CD14-positive monocyte (primary cell): ENCODE data around the gene SMC1A. TPM values are rescaled to one million over a fixed set of nuclear protein-coding genes. Genes with fewer than 3 reads are reported as not detected.
A peak's percentile ranks its signal among the peaks of the same experiment; 100 is the strongest.

ENCODE experiments used
- DNase-seq, 3 donors: peaks; one replicate each; pipeline ENCODE4 v3.0.0-alpha.2; 2011 to 2022
- H2AFZ ChIP-seq: 2 replicates; pipeline ENCODE4 v1.6.0; 2012; ENCODE audit warnings: mild to moderate bottlenecking, low read depth, low read length, inconsistent platforms; ENCODE audit not compliant: insufficient read depth, poor library complexity, severe bottlenecking
- H3K27ac ChIP-seq, 2 donors: 1 replicate in 1 of 2; 2 replicates in 1 of 2; pipeline ENCODE4 v1.5.1; 2012 to 2013; ENCODE audit warnings: low read length in 2 of 2, control low read depth in 1 of 2, inconsistent platforms in 1 of 2, low read depth in 1 of 2, mild to moderate bottlenecking in 1 of 2
- H3K27me3 ChIP-seq, 2 donors: one replicate each; pipeline versions ENCODE4 v1.6.0 to v1.6.1; 2011 to 2013; ENCODE audit warnings: low read length in 2 of 2; ENCODE audit not compliant: control insufficient read depth in 2 of 2, insufficient read depth in 2 of 2
- H3K36me3 ChIP-seq, 2 donors: replicated peaks in 1 of 2; 1 replicate in 1 of 2; 2 replicates in 1 of 2; pipeline versions ENCODE4 v1.5.1 to v1.6.1; 2012 to 2013; ENCODE audit warnings: low read length in 2 of 2, control low read depth in 1 of 2, inconsistent platforms in 1 of 2, mild to moderate bottlenecking in 1 of 2; ENCODE audit not compliant: insufficient read depth in 2 of 2, control insufficient read depth in 1 of 2
- H3K4me1 ChIP-seq, 2 donors: 1 replicate in 1 of 2; 2 replicates in 1 of 2; pipeline versions ENCODE4 v1.5.1 to v1.6.1; 2012 to 2013; ENCODE audit warnings: low read length in 2 of 2, control low read depth in 1 of 2, inconsistent platforms in 1 of 2, mild to moderate bottlenecking in 1 of 2, moderate library complexity in 1 of 2; ENCODE audit not compliant: insufficient read depth in 2 of 2, control insufficient read depth in 1 of 2
- H3K4me2 ChIP-seq: replicated peaks from 2 replicates; pipeline ENCODE3; 2012; ENCODE audit warnings: low read length, moderate library complexity, mild to moderate bottlenecking; ENCODE audit not compliant: poor library complexity, severe bottlenecking; ENCODE audit errors: extremely low read depth
- H3K4me3 ChIP-seq, 3 experiments: fragments of 200-600 bp in 1 of 3; sonication (generic) in 1 of 3; replicated peaks in 1 of 3; 1 replicate in 2 of 3; 2 replicates in 1 of 3; pipeline ENCODE4 v1.5.1; 2011 to 2013; ENCODE audit warnings: low read length in 3 of 3, mild to moderate bottlenecking in 3 of 3, control low read depth in 2 of 3, low read depth in 2 of 3, inconsistent platforms in 1 of 3, moderate library complexity in 1 of 3
- H3K79me2 ChIP-seq: 2 replicates; pipeline ENCODE4 v1.6.0; 2012; ENCODE audit warnings: mild to moderate bottlenecking, control low read depth, inconsistent platforms, low read length, moderate library complexity; ENCODE audit not compliant: insufficient read depth
- H3K9ac ChIP-seq: 2 replicates; pipeline ENCODE4 v1.6.0; 2017; ENCODE audit warnings: low read length, mild to moderate bottlenecking; ENCODE audit not compliant: insufficient read depth, poor library complexity, severe bottlenecking
- H3K9me3 ChIP-seq, 2 donors: replicated peaks in 1 of 2; 1 replicate in 1 of 2; 2 replicates in 1 of 2; pipeline versions ENCODE4 v1.5.1 to v1.6.1; 2012 to 2013; ENCODE audit warnings: low read length in 2 of 2, control low read depth in 1 of 2; ENCODE audit not compliant: control insufficient read depth in 1 of 2, insufficient read depth in 1 of 2
- H4K20me1 ChIP-seq: 2 replicates; pipeline ENCODE4 v1.6.0; 2012; ENCODE audit warnings: mild to moderate bottlenecking, low read length, control low read depth, moderate library complexity; ENCODE audit not compliant: insufficient read depth
- H3K27ac Mint-ChIP-seq, 7 donors: one replicate each; pipeline ENCODE4 v1.8.0; 2020; ENCODE audit warnings: mild to moderate bottlenecking in 7 of 7, mixed read lengths in 7 of 7, moderate library complexity in 6 of 7, inconsistent platforms in 2 of 7
- H3K27me3 Mint-ChIP-seq, 3 donors: one replicate each; pipeline ENCODE4 v1.8.0; 2021 to 2022; ENCODE audit warnings: low read depth in 3 of 3, mild to moderate bottlenecking in 3 of 3, mixed read lengths in 3 of 3, moderate library complexity in 3 of 3, inconsistent platforms in 1 of 3
- H3K36me3 Mint-ChIP-seq, 2 donors: one replicate each; pipeline ENCODE4 v1.8.0; 2020; ENCODE audit warnings: mixed read lengths in 2 of 2, inconsistent platforms in 1 of 2, mild to moderate bottlenecking in 1 of 2
- H3K4me1 Mint-ChIP-seq: one replicate; pipeline ENCODE4 v1.8.0; 2020; ENCODE audit warnings: mild to moderate bottlenecking, mixed read lengths
- H3K4me3 Mint-ChIP-seq, 2 donors: one replicate each; pipeline ENCODE4 v1.8.0; 2020; ENCODE audit warnings: mild to moderate bottlenecking in 2 of 2, mixed read lengths in 2 of 2, moderate library complexity in 1 of 2
- H3K9me3 Mint-ChIP-seq, 7 donors: one replicate each; pipeline ENCODE4 v1.8.0; 2020 to 2022; ENCODE audit warnings: mixed read lengths in 7 of 7, mild to moderate bottlenecking in 6 of 7, moderate library complexity in 6 of 7, inconsistent platforms in 2 of 7
- WGBS: methylation state at CpG from one replicate; pipeline ENCODE4 v1.1.5; 2013; ENCODE audit warnings: missing lambda C conversion rate; ENCODE audit not compliant: insufficient coverage; 5-methylcytosine and 5-hydroxymethylcytosine counted together
- intact Hi-C, 2 donors: fragments of 100-400 bp; cut with micrococcal nuclease; formaldehyde crosslinking; loops; one replicate each; pipeline versions ENCODE4 v1.15.0 to v1.15.1; 2023
- polyA plus RNA-seq, 3 donors: library from polyadenylated mRNA; depleted of rRNA in 1 of 3; unstranded in 2 of 3; stranded (reverse) in 1 of 3; fragments of 300-500 nt in 2 of 3; fragments of >200 nt in 1 of 3; fragmentation: Illumina TruSeq in 2 of 3; gene quantifications; 1 replicate in 2 of 3; 2 replicates in 1 of 3; pipeline ENCODE4 v1.2.3, GENCODE V29; 2012 to 2021
- TF ChIP-seq, protein P1 (sequence below): fragments of 200-600 bp; IDR thresholded peaks from one replicate; pipeline ENCODE4 v1.8.0; 2022; ENCODE audit warnings: antibody characterized with exemption, mild to moderate bottlenecking

SMC1A gene
- polyA plus RNA-seq, 3 donors = 25.5 to 53.2 (median 25.6) TPM

DNA sequence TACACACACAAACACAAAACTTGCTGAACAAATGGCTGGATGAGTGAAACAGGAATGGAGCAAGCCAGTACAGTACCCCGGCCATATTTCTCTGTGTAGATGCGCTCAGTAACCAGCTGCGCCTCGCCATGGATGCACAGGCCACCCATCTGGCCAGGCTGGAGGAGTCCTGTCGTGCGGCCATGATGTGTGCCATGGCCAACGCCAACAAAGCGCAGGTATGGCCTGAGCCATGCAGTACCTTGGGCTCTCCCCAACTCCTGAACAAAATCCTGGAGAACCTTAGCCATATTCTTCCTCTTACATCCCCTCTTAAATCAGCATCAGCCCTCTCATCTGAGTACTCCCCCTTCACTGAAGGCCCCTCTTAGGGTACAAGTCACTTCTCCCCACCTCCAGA lies 7.3 kb upstream of the SMC1A start:
- Histone ChIP-seq H3K4me2 (no peak overlapping the region), H2AFZ (no peak overlapping the region), H3K4me3 (no peak overlapping the region), H3K9me3 (no peaks in the 10 kb centered on the region), H3K27ac (no peak overlapping the region), H4K20me1 (no peaks in the 10 kb centered on the region), H3K36me3 (peaks cover 25 to 42% of the 10 kb centered on the region in 2 donors), H3K4me1 (peaks cover 12 to 16% of the 10 kb centered on the region in 2 donors), H3K9ac (no peak overlapping the region), H3K79me2 (peaks cover 9% of the 10 kb centered on the region), H3K27me3 (no peaks in the 10 kb centered on the region)
- WGBS = 100% methylated on average over 6 of the region's 8 CpGs
- Mint-ChIP-seq H3K36me3 (peaks cover 28 to 34% of the 10 kb centered on the region in 2 donors), H3K27me3 (peaks cover 0 to 43% (median 0%) of the 10 kb centered on the region in 3 donors), H3K9me3 (peaks cover 0 to 7% (median 0%) of the 10 kb centered on the region in 7 donors), H3K4me1 (peaks cover 11% of the 10 kb centered on the region), H3K27ac (no peak overlapping the region), H3K4me3 (no peak overlapping the region)
- TF ChIP-seq, protein P1, sequence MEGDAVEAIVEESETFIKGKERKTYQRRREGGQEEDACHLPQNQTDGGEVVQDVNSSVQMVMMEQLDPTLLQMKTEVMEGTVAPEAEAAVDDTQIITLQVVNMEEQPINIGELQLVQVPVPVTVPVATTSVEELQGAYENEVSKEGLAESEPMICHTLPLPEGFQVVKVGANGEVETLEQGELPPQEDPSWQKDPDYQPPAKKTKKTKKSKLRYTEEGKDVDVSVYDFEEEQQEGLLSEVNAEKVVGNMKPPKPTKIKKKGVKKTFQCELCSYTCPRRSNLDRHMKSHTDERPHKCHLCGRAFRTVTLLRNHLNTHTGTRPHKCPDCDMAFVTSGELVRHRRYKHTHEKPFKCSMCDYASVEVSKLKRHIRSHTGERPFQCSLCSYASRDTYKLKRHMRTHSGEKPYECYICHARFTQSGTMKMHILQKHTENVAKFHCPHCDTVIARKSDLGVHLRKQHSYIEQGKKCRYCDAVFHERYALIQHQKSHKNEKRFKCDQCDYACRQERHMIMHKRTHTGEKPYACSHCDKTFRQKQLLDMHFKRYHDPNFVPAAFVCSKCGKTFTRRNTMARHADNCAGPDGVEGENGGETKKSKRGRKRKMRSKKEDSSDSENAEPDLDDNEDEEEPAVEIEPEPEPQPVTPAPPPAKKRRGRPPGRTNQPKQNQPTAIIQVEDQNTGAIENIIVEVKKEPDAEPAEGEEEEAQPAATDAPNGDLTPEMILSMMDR = no peak
- no peak for DNase-seq
- intact Hi-C loops = no loop called here

DNA sequence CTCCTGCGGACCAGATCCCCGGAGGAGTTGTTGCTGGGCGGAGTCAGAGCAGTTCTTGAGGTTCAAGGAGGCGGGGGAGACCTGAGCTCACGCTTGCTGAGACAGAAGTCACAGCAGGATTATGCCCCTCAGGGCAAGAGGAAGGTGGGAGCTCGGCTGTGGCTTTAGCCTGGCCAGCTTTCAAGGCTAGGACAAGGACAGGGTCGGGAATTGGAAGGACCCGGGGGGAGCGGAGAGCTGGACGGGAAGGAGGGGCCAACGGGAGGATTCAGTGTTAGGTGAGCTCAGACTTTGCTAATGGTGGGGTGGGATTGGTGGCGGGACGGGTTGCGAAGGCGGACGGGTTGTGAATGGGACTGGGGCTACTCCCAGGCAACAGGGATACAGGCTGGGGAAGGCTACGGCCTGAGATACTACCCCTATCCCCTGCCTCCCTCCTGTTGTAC lies 430 bp upstream of the SMC1A start, which contains the start of gene RIBC1:
RIBC1 (plus strand) TSS at position 13 of the 446 bp plus-strand sequence. CDS start 3,404 bp downstream, outside the sequence.
- H3K27me3 Mint-ChIP-seq = peaks cover 0 to 11% (median 0%) of the 10 kb centered on the region in 3 donors
- H3K4me2 ChIP-seq = peak within 1 kb of the TSS; percentile 92
- intact Hi-C loops = no loop called here

More for the DNA sequence above, 430 bp upstream of the SMC1A start, which contains the start of gene RIBC1:
- peaks cover 0 to 3% (median 0%) of the 10 kb centered on the region in 7 donors for H3K9me3 Mint-ChIP-seq
- H3K36me3 Mint-ChIP-seq = peaks cover 3 to 8% of the 10 kb centered on the region in 2 donors
- Histone ChIP-seq H3K4me3 (peak within 1 kb of the TSS; percentile 58 to 93 (median 86)), H3K9ac (peak within 1 kb of the TSS; percentile 90), H3K4me1 (peaks cover 17 to 29% of the 10 kb centered on the region in 2 donors), H4K20me1 (peaks cover 41% of the 10 kb centered on the region), H3K79me2 (peaks cover 43% of the 10 kb centered on the region), H3K27me3 (no peaks in the 10 kb centered on the region), H2AFZ (peak within 1 kb of the TSS; percentile 97), H3K36me3 (no peaks in the 10 kb centered on the region), H3K27ac (peak within 1 kb of the TSS; percentile 90 to 95), H3K9me3 (no peaks in the 10 kb centered on the region)
- peak within 1 kb of the TSS; percentile 91 to 98 (median 96) for H3K27ac Mint-ChIP-seq
- TF ChIP-seq, protein P1 = no peak
- H3K4me3 Mint-ChIP-seq = peak within 1 kb of the TSS; percentile 85 to 95
- no peak for DNase-seq
- 7% methylated on average over 3 of the region's 17 CpGs for WGBS
- H3K4me1 Mint-ChIP-seq = peaks cover 23% of the 10 kb centered on the region
